GM21529 (cell line): ENCODE data around the gene KCNIP2.
A peak's percentile ranks its signal among the peaks of the same experiment; 100 is the strongest.

ENCODE experiments used
- ATAC-seq: cut with Tn5 transposase; IDR thresholded peaks from one replicate; pipeline ENCODE4 v1.9.1; 2021; ENCODE audit not compliant: unreplicated experiment

Gene KCNIP2

DNA sequence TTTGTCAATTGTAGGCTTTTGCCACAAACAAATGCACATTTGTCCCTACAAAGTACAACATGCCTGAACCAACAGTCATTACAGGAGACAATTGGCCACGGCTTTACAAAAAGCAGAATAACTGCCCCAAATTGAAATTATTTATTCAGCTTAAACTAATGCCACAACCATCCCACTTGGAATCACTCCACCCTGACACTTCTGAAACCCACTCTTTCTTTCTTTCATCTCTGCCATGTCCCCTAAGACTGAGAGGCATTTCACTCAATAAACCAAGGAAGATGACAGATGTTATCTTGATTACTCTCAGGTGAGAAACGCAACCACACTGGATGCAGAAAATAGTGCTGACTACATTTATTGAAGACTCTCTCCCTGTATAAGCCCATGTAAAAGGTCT lies 57.8 kb downstream of the KCNIP2 start:
- no peak for ATAC-seq

DNA sequence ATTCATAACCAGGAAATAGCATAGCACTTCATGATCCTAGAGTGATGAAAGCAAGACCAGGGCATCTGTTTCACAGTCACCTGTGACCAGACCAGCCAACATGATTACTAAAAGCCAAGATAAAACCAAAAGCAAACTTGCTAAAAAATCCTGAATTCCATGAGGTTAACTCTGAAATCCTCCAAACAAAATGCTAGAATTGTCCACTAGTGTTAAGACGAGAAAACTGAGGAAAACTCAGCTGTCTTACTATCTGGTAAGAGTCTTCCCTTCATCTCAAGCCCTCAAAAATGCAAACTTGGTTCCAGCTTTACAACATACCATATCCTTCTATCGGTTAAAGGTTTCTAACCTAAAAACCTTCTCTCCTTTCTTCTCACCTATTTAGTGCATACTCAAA lies 59.0 kb downstream of the KCNIP2 start:
- no peak for ATAC-seq

GRCh38 chr10:101783736-101784118 lies 59.9 kb downstream of the KCNIP2 start:
- no peak for ATAC-seq

DNA sequence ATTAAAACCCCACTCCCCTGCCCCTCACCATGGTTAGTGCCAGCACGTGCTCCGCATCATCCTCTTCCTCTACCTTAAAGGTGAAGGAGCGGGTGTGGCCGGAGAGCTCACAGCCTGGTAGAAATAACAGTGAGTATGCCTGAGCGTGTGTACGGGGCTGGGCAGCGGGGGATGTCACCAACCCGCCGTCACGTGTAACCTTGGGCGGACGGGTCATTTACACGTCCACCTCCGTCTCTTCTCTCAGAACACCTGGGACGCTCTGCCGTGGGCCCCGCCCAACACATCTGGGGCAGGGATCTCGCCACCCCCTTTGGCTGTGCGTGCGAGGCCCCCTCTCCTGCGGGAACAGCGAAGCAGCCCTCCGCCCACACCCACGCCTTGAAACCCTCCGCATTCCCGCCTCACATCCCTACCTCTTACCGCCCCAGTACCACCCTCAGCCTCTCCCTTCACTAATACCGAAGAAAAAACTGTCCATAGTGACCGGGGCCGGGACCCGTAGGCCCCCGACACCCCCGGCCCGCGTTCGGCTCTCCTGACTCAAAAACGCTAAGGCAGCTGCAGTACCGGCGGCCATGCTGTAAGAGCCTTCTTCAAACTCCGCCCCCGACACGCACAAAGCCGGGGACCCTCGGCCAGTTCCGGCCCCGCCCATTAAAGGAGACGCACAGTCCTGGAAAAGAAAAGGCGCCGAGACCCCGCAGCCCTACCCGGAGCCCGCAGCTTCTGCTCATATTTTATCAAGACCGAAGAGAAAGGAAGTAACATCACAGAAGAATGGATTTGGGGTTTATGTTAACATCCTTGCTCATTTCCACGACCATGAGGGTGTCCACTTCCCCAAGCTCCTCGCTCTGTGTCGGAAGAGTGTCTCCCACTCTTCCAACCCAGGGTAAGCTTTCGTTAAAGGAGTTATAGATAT lies 60.5 kb downstream of the KCNIP2 start, which contains the start of gene NPM3:
NPM3 (minus strand) TSS at position 636 of the 925 bp plus-strand sequence; CDS start at position 580, 56 bp downstream.
- peak; percentile 60 for ATAC-seq

DNA sequence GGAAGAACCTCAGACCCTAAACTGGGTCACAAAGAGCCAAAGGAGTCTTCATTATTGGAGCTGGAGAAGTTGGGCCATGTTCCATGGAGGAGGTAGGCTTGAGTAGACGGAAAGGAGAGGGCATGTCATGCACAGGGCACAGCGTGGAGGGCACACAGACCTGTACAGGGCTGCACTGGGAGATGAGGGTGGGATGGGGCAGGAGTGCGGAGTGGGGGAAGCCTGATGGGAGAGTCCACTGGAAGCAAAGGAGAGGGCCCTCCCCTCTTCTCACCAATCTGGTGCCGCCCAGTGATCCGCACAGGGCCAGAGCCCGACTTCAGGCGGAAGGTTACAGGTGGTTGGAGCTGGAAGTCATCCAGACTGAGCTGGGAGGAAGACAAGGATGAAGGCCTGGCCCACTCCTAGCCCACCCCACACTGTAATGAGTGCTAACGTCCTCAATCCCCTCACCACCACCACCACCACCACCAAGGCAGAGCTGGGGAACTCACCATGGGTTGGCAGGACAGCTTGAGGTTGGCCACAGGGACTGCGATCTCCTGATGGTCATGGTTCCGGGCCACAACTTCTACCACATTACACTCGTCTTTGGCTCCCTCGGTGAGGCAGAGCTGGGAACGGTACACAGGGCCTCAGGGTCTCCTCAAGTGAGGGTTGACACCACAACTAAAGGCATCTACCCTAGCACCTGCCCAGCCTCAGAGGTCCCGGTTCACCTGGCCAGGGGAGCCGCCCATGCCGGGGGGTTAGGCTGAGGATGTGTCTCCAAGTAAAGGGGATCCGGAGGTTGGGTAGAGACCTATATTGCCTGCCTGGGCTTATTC lies 61.4 kb downstream of the KCNIP2 start:
- ATAC-seq = no peak

GRCh38 chr10:101781655-101781983 lies 62.0 kb downstream of the KCNIP2 start:
- ATAC-seq = no peak

DNA sequence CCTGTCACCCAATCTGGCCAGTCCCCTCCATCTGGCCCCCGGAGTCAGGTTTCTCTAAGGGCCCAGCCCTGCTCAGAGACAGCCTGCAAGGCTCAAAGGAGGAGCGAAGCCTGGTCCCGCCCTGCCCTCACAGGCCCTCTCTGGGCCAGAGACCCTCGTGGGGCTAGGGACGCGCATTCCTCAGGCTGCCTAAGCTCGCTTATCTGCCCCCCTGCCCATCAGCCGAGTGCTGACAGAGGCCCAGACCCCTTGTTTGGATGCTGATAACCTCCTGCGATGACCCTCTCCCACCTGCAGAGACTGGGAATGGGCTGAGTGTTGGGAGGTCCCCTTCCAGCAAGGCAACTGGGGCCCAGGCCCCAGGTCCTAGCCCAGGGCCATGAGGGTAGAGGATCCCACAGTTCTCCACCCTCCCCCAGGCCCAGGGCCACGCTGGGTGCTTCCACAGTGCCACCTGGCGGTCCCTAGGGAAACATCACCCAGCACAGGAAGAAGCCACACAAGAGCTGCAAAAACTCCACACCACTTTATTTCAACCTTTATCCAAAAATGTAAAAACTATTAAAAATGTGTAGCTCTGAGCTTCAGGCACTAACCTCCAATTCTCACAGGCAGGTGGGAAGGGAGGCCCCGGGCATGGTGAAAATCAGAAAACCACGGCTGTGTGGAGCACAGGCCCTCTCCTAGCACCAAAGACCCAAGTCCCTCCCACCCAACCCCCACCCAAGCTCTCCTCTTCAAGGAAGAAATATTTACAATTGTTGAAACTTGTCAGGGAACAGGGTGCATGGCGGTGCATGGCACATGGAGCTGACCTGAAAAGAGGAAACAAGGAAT lies 62.6 kb downstream of the KCNIP2 start:
- ATAC-seq = no peak

- no peak for ATAC-seq
These were observed 63.3 kb downstream of the KCNIP2 start for GRCh38 chr10:101780187-101780817.

DNA sequence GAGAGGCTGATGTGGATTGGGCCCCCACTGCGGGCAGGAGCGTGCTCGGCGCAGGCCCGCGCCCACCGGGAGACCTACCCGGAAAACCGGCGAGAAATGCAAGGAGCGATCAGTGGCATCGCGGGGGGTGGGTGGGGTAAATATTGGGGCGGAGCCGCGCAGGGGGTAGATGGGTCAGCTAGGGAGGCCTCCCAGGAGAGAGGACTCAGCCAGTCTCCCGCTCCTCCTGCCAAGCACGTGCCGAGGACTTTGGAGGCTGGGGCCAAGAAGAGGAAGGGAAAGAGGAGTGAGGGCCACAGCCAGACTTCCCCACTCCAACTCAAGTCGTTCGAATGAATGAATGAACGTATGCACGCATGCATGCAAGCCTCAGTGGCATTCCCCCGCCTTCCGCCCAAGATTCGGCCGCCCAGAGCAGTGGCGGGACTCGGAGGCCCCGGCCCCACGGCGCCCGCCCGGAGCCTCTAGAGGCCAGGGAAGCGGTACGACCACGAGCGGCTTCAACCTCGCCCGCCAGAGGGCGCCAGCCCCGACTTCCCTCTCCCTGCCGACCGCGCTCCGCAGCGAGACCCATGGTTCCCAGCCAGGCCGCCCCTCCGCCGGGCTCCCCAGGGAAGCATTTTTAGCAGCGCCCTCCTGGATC lies 63.9 kb downstream of the KCNIP2 start:
- ATAC-seq = peak; percentile 35

DNA sequence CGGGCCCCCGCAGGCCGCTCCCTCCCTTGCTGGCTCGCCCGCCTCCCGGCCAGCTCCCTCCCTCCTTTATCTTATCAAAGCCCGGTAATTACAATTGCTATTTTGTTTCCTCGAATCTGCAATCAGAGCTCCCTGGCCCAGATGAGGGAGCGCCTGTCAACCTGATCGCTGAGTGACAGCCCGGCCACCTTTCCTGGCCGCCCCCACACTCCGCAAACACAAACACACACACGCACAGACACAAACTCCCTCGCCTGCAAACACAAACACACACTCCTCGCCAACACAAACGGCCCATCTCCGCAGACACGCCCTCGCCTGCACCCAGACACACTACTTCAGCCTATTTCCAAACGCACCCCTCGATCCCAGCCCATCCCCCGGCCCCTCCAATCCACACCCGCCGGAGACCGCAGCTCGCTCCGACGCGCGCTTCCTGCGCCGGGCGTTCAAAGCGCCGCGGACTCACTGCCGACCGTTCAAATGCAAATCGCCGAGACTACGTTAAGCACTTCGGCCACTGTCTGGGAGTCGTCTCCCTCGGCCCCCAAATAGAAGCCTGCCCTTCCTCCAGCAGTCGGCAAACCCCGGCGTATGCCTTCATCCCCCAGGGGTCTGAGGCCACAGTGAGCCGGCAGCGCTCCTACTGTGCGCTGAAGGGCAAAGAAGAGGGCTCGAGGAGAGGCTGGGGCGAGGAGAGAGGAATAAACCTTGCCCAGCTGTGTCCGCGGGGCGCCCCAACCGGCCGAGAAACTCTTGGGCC lies 64.6 kb downstream of the KCNIP2 start:
- ATAC-seq = no peak

DNA sequence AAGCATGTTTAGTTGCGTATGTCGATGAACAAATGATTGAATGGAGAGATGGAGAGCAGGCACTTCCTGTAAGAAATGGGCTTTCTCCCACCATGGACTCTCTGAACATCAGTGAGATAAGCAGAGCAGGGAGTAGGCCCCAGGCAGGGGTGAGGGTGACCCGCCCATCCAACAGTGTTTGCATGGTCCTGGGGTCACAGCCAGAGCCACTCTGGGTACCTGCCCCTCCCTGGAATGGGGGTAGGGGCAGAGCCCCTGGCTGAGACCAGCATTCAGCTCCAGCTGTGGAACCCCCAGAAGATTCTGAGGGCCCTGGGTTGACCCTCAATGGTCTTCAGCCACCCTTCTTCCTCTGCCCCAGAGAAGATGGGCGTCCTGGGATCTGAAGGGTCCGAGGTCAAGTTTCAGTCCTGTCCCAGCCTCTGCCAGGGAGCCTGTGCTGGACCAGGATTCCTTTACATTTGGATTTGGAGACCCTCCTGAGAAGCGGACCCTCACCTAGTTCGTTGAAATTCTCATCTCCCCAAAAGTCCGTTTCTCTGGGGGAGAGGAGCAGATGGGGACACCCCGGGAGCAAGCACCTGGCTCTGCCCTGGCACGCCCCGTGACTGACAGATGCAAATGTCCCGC lies 65.3 kb downstream of the KCNIP2 start:
- ATAC-seq = no peak

DNA sequence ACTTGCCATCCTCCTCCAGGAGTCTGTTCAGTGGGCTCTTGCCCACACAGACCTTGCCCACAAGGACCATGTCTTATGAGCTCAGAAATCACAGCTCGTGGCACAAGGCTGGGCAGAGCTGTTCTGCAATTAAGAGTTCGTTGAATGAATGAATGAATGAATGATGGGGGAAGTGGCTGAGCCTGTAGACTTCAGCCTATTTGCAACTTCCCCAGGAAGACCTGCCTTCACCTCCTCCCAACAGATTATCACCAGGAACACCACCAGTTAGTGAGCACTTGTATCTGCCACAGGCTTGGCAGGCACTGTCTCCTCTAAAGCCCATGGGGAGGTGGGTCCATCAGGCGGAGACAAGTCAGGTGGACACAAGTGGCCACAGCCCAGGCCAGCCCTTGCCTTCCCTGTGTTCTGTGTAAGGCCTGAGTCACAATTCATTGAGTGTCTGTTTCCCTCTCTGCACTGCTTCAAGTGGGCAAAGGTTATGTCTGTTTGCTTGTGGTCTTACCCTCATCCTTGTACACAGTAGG lies 65.9 kb downstream of the KCNIP2 start:
- ATAC-seq = no peak

GRCh38 chr10:101776161-101776817 lies 67.3 kb downstream of the KCNIP2 start:
- no peak for ATAC-seq
